Measurements from ENCODE around the gene PTPA.
"Not testable (repeated sequence)": the region's sequence is repeated elsewhere in the genome, so short reads cannot be mapped to it uniquely, and the experiment has no call there.

Gene PTPA

DNA sequence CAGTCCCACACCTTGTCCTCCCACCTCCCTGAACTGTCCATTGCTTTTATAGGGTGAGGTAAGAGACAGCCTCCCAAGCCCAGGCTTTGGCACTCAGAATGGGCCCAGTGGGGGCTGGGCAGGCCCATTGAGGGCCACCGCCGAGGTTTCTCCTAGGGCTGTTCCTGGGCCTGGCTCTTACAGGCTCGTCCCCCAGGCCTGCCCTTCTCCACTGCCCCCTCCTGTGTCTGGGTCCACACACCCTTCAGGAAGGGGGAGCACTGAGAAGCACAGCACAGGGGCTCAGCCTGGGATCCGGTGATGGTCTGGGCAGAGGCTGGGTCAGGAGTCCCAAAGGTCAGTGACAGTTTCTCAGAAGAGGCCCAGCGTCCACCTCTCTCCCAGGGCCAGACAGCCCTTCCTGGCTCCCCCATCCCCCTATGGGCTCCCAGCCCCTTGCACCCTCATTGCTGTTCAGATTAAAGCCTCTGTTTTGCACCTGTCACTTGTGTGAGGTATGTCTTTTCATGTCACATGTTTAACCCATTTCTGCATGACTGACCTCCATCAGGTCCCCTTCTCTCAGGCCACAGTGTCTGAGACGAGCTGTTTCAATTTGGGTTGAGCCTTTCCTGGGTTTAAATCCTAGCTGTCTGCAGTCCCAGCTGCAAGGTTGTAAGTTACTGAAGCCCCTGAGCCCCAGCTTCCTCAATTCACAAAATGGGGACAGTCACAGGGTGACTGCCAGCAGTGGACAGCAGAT, 37.4 kb downstream of the PTPA start:
- DNase-seq (ENCODE audit: extremely low spot score, insufficient read length, low read depth) (no peak), FAIRE-seq (peak; percentile 80)

DNA sequence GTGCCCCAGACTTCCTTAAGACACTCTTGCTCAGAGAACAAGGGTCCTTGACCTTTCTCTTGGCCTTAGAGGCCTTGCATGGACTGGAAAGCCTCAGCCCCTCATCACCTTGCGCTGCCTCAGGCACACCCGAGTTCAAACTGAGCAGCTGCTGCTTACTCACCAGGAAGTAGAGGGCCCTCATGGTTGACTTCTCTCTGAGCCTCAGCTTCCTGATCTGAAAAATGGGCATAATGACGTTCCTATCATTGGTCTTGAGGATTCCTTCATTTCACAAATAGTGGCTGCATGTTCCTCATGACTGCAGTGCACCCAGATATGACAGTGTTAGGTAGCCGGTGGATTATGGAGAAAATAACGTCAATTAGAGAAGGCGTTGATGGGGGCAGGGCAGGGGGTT, 38.2 kb downstream of the PTPA start:
- FAIRE-seq, result peak; percentile 62
- DNase-seq (ENCODE audit: extremely low spot score, insufficient read length, low read depth), result no peak

DNA sequence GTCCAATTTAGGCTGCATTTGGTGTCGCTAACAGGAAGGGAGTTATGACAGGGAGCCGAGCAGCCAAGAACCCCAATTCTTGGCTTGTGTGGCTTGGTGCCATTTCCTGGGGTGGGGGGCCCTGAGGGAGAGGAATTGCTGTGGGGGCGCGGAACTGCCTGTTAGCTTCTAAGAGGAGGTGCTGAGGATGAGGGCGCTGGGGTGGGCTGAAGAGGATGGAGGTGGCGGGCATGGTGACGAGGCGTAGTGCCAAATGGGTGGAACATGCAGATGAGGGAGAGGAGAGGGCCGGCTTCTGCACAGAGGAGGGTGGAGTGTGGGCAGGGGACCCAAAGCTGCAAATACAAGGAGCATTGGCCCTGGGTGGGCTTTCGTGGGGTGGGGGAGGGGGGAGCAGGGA, 38.9 kb downstream of the PTPA start:
- DNase-seq (ENCODE audit: extremely low spot score, insufficient read length, low read depth) (no peak), FAIRE-seq (no peak)

DNA sequence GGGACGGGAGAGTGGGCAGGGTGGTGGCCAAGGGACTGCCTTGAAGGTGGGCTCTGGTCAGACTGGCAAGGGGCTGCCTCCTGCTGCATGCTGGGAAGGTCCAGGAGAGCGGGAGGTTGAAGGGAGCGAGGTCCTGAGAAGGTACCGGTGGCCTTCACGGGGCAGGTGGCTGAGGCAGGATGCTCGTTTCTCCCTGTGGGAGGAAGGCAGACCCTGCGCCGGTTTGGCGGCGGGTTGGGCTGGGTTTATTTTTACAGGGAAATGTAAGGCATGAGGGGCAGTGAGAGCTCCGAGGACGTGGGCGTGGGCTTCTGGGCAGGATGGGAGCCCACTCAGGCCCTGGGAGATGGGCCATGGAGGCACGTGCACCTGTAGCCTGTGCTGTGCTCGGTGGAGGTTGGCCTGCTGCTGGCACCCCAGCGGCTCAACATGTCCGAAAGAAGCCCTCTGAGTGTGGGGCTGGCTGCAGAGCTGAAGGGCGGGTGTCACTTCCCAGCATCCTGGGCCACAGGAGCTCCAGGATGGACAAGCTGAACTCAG, 39.5 kb downstream of the PTPA start:
- FAIRE-seq (no peak), DNase-seq (ENCODE audit: extremely low spot score, insufficient read length, low read depth) (no peak)

DNA sequence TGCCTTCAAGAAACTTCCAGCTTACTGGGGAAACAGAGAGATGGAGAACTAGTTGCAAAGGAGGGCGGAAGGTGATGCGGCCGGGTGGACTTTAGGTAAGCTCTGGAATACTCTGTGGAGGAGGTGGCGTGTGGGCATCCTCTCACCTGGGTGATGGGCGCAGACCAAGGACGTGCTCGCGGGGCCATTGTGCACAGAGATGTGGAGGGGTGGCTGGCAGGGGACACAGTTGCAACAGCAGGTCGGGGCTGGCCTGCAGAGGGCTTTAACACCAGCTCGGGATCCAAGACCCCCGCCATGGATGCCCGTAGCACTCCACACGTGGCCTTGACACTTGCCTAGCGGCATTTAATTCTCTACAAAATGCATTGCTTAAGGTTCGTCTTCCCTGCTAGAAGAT, 40.3 kb downstream of the PTPA start:
- FAIRE-seq, result no peak

DNA sequence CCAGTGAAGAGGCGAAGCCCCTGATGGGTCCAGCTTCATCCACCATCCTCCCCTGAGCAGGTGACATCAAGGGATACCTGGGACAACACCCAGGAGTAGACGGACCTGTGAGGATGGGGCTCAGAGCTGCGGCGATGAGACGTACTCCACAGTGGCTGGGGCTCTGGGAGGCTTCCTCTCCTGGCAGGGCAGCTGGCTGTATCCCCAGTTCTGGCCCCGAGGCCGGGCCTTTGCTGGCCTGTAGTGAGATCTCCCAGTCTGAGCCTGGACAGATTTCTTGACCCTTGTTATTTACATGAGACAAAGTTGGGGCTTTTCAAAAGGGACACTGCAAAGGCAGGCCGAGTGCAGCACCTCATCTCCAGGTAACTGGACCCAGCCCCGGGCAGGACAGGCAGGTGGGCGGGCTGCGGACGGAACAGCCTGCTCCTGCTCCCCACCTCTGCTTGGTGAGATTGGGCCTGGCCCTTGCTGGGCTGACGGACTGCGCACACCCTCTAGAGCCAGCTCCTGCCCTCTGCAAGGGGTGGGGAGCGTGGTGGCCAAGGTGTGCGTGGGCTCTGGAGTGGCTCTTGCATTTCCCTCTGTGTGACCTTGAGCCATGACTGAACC, 43.8 kb downstream of the PTPA start:
- DNase-seq (ENCODE audit: extremely low spot score, insufficient read length, low read depth), result no peak
- no peak for FAIRE-seq

More for the DNA sequence above, 40.3 kb downstream of the PTPA start:
- DNase-seq (ENCODE audit: extremely low spot score, insufficient read length, low read depth), result no peak

DNA sequence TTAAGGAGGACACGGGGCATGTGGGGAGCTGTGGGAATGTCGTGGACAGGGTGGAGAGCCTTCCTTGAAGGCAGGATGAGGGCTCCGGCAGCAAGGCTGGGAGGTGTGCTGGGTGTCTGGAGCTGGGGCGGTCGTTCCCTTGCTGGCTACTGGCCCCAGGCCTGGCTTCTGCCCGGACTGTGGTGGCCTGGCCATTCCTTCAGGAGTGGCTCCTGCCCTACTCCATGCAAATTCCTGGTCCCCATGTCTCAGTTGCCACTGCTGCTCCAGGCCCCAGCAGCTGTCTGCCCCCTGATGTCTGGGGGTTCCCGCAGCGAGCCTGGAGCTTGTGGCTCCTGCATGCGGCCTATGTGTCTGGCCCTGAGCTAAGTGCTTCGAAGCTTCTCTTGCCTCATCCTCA, 44.9 kb downstream of the PTPA start:
- no peak for FAIRE-seq
- no peak for DNase-seq (ENCODE audit: extremely low spot score, insufficient read length, low read depth)

DNA sequence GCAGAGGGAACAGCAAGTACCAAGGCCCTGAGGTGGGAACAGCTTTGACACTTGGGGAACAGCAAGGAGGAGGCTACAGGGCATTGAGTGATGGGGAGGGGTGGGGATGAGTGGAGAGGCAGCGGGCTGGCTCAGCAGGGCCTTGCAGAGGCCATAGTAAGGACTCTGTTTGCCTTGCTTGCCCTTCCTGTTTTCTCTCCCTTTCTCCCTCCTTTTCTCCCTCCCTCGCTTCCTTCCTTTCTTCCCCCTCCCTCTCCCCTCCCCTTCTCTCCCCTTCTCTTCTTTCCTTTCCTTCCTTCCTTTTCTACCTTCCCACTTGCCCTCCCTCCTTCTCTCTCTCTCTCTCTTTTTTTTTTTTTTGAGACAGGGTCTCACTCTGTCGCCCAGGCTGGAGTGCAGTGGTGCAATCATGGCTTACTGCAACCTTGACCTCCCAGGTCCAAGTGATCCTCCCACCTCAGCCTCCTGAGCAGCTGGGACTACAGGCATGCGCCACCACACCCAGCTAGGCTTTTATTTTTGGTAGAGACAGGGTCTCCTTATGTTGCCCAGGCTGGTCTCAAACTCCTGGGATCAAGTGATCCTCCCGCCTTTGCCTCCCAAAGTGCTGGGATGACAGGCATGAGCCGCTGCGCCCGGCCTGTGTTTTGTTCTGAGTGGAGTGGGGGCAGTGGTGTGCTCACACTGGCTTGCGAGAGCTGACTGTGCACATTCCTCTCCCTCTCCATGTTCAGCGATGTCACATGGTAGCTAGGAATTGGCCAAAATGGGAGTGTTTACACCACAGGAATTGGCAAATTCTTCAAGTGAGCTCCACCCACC, 49.7 kb downstream of the PTPA start:
- FAIRE-seq, result no peak
- DNase-seq (ENCODE audit: extremely low spot score, insufficient read length, low read depth), result no peak

DNA sequence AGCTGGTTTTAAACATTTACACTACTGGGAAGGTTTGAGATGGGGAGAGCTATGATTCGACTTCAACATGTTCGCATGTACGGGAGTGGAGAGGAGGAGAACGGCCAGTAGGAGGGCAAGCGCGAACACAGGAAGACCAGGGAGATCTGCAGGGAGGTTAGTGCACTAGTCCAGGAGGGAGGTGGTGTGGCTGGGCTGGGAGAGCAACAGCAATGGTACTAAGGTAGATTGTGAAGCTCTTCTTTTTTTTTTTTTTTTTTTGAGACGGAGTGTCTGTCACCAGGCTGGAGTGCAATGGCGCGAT, 50.3 kb downstream of the PTPA start:
- no peak for FAIRE-seq
- DNase-seq (ENCODE audit: extremely low spot score, insufficient read length, low read depth), result no peak

DNA sequence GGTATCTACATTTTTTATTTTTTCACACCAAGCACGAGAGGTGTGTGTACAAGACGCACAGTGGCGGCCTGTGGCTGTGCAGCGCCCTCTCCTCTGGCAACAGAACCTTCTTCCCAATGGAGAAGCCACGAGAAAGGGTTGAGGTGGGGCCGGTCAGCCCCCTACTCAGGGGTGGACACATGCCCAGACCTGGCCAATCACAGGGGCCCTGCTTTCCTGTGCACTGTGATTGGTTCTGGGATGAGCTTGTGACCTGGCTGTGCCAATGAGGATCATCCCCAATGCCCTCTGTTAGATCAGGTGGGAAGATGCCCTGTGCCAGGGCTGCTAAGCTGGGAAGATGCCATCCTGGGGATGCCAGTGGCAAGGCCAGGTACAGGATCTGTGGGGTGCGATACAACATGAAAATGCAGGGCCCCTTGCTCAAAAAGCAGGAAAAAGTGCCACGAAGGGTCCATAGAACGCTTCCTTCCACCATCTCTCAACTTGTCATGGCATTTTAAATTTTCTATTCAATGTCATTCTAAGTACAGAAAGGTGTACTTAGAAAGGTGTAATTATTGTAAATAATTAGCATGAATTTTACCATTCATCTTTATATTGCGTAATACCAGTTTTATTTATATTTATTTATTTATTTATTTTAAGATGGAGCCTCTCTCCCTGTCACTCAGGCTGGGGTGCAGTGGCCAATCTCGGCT, 51.4 kb downstream of the PTPA start:
- FAIRE-seq (no peak), DNase-seq (ENCODE audit: extremely low spot score, insufficient read length, low read depth) (no peak)

DNA sequence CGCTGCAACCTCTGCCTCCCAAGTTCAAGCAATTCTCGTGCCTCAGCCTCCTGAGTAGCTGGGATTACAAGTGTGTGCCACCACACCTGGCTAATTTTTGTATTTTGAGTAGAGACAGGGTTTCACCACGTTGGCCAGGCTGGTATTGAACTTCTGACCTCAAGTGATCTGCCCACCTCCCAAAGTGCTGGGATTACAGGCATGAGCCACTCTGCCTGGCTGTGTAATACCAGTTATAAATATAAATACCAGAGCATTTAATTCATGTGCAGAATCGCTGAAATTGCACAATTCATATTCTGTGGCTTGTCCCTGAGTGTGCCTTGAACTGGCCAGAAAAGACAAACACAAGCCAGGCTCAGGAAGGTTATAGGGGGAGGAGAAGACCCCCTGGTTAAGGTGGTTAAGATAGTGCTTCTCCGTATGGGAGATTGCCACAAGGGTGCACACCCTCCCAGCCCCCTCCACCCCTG, 52.0 kb downstream of the PTPA start:
- not testable (repeated sequence) for DNase-seq (ENCODE audit: extremely low spot score, insufficient read length, low read depth); FAIRE-seq

DNA sequence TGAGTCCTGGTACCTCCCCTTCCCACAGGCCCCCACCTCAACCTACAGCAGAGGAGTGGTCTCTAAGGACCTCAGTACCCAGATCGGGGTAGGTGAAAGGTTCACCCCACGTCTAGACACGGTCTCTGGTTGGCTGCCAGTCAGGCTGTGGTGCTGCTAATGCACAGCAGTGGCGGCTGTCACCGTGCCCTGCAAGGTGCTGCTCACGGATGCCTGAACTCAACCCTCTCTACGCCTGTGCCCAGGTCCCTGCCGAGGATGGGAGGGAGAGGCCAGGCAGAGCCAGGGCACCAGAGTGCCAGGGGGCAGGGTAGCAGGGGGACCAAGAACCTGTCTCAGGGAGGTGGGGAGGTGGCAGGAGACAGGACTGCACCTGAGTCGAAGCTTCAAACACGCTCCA, 52.5 kb downstream of the PTPA start:
- DNase-seq (ENCODE audit: extremely low spot score, insufficient read length, low read depth), result no peak
- FAIRE-seq, result no peak

DNA sequence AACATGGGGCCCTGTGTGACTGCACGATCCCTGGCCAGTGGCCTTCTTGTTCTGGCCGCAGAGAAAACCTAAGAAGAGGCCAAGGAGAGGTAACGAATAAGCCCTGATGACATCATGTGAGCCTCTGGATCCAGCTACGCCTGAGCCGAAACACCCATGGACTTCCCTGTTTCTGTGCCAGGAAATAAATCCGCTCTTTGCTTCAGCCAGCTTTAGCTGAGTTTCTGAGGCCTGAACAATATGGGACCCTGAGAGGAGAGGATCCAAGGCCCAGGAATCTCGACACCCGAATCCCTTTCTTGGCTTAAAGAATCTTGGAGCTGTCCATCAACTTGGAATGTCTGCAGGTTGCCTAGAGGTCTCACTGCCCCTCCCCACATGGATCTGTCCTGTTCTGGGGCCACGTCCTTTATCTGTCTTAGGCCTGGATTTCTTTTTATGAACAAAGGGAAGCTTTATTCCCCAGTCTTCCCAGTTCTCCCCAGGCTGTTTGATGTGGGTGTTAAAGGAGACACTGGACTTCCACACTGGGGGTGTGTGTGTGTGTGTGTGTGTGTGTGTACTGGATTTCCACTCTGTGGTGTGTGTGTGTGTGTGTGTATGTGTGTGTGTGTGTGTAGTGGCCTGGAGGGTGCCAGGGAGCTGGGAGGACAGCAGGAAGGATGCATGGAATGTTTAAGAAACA, 53.2 kb downstream of the PTPA start:
- DNase-seq (ENCODE audit: extremely low spot score, insufficient read length, low read depth) (no peak), FAIRE-seq (no peak)

DNA sequence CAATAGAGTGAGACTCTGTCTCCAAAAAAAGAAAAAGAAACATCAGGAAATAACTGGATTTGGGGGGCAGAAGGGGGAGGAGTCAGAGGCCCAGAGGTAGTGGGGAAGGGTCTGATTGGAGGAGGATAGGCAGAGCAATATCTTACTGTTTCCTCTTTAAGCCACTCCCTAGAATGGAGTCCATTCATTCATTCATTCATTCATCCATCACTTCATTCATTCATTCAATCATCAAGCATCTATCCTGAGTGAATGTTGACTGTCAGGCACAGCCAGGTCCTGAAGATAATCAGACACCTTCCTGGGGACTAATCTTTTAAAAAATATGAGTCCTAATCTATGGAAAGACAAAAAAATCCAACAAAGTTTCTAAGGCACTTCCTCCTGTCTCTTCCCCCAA, 54.0 kb downstream of the PTPA start:
- FAIRE-seq (no peak), DNase-seq (ENCODE audit: extremely low spot score, insufficient read length, low read depth) (no peak)

DNA sequence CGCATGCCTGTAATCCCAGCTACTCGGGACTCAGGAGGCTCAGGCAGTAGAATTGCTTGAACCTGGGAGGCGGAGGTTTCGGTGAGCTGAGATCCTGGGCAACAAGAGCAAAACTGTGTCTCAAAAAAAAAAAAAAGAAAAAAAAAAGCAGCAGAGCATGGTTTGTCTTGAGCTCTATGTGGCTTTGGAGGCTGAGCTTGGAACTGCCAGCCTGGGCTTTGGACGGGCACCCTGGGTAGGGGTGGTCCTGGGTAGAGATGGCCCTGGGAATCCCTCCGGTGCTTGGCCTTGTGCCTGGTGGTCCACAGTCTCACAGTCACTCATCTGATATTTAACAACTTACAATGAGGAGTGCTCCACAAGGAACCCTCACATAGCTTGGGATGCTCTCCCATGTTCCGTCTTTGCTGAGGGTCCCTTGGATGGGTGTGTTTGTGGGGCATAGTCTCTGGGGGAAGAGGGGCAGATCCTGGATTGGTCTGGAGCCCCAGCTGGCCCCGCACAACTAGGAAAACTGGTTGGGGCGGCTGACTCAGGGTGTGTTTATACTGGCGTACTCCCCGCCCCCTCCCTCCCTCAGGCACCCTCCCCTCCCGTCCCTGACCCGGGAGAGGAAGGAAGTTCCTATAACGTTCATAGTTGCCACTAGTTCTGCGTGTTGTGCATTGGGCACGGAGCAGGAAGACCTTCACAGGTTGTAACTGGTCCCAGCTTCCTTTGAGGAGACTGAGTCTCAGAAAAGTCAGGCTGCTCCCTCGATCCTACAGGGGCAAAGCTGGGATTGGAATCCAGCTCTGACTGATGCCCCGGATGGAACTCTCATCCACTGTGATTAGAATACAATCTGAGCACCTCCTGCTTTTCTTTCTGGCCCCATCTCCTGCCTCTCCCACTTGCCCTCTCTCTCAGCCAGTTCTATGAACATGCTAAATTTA, 55.7 kb downstream of the PTPA start:
- no peak for FAIRE-seq
- no peak for DNase-seq (ENCODE audit: extremely low spot score, insufficient read length, low read depth)

DNA sequence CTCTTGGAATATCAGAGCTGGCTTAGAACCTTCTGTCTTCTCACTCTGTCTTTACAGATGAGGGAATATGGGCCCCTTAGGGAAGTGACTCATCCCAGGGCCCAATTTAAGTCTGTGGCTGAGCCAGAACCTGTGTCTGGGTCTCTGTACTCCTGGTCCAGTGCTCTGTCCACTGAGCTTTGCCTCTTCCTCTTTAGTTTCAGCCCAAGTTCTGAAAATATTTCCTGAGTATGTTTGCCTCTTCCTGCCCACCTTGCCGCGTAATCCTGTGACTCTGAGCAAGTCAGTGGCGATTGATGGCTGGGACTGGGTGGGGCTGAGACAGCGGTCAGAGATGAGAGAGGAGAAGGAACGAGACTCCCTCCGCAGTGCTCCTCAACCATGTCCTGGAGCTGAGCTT, 59.0 kb downstream of the PTPA start:
- FAIRE-seq (peak; percentile 57), DNase-seq (ENCODE audit: extremely low spot score, insufficient read length, low read depth) (no peak)

DNA sequence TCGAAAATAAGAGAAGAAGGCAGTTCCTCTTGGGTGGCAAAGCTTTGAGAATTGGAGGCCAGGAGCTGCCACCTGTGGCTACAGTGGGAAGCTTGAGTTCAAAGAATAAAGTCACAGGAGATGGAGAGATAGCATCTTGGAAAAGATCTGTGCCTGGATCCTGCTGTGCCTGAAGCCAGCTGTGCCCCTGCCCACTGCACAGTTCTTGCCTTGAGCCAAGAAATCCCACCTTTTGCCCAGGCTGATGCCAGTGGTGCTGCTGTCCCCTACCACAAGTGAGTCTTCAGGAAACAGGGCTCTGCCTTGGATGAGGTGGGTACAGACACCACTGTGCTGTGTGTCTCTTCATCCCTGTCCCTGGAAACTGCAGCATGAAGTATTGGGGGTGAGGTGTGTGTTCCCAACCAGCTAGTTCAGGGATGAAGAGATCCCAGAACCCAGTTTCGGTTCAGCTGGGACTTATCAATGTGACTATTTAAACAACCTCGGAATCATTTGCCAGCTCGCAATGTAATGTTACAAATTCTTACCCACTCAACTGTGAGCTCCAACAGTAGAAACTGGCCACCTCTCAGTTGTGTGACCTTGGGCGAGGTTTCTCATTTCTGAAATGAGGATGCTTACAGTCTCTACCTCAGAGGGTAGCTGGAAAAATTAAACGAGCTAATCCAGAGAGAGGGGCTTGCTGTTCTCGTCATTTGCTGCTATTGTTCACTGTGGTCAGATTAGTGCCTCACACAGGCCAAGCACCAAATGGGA, 61.0 kb downstream of the PTPA start:
- FAIRE-seq (no peak), DNase-seq (ENCODE audit: extremely low spot score, insufficient read length, low read depth) (no peak)

DNA sequence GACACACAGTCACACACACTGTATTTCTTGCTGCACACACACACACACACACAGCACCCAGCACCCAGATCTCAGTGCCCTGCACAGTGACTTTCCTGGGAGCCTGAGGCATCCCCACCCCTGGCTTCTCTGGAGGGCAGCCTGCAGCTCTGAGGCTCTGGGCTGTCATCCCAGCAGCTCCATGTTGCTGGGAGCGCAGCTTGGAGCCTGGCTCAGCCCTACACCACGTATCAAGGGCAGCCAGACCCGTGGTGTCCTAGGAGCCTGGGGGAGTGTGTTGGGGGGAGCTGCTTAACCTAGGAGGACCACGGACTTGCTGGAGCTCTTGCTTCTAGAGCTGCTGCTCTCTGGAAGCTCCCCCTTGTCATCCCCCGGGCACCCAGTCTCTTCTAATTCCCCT, 61.6 kb downstream of the PTPA start:
- DNase-seq (ENCODE audit: extremely low spot score, insufficient read length, low read depth) (no peak), FAIRE-seq (no peak)
